NCI-H1092 treated with DMSO at 0.1 percent for 48 hours (cell line): ENCODE data around the gene KCNH4.

Experiments
- DNase-seq: peaks from one replicate; lab custom pipeline; 2025; lab: John Stamatoyannopoulos, UW

KCNH4 gene

GRCh38 chr17:42117397-42118125, 63.4 kb downstream of the KCNH4 start:
- no peak for DNase-seq

GRCh38 chr17:42116705-42117396, 64.1 kb downstream of the KCNH4 start:
- DNase-seq, result peak; percentile 61

GRCh38 chr17:42114118-42114517, 66.8 kb downstream of the KCNH4 start:
- DNase-seq, result no peak

GRCh38 chr17:42113293-42114069, 67.5 kb downstream of the KCNH4 start:
- DNase-seq, result no peak

GRCh38 chr17:42112552-42113176, 68.3 kb downstream of the KCNH4 start, which contains the start of gene DHX58:
Gene DHX58, minus strand, starts transcription at chr17:42112714. Its CDS starts 822 bp downstream, at chr17:42111892.
- DNase-seq, result no peak

- no peak for DNase-seq
These were observed 68.9 kb downstream of the KCNH4 start for GRCh38 chr17:42111871-42112551.

- DNase-seq, result no peak
These were observed 69.7 kb downstream of the KCNH4 start for GRCh38 chr17:42111265-42111636.

- DNase-seq, result no peak
These were observed 70.4 kb downstream of the KCNH4 start for GRCh38 chr17:42110301-42111264.

- DNase-seq, result no peak
These were observed 71.9 kb downstream of the KCNH4 start for GRCh38 chr17:42109086-42109485.

- DNase-seq, result peak; percentile 84
These were observed 73.1 kb downstream of the KCNH4 start for GRCh38 chr17:42107597-42108576.

- DNase-seq, result no peak
These were observed 73.8 kb downstream of the KCNH4 start for GRCh38 chr17:42107124-42107523.
